HepG2 (cell line): ENCODE data around the gene TXNDC9. TPM values are rescaled to one million over a fixed set of nuclear protein-coding genes. Genes with fewer than 3 reads are reported as not detected.

Experiments
- ASH2L ChIP-seq: fragments of 300-600, 200-600 bp; sonication (generic); IDR thresholded peaks from 2 replicates; pipeline ENCODE4 v1.7.0; 2017; ENCODE audit warnings: low read depth, mild to moderate bottlenecking, moderate library complexity, mixed read lengths, low read length; ENCODE audit not compliant: insufficient read length
- FOSL1 ChIP-seq: sonication (generic); formaldehyde crosslinking; IDR thresholded peaks from 2 replicates; pipeline ENCODE4 v1.9.0; 2021; ENCODE audit warnings: missing genetic modification reagents, borderline replicate concordance
- HDAC1 ChIP-seq: sonication (generic); formaldehyde crosslinking; IDR thresholded peaks from 2 replicates; pipeline ENCODE4 v1.5.1; 2020; ENCODE audit warnings: mild to moderate bottlenecking, missing genetic modification reagents
- HNRNPH1 ChIP-seq: fragments of 200-400 bp; formaldehyde crosslinking; optimal IDR thresholded peaks from 2 replicates; pipeline ENCODE3; 2017; ENCODE audit warnings: mild to moderate bottlenecking, low read depth, low read length
- IRF2 ChIP-seq: IDR thresholded peaks from 2 replicates; pipeline ENCODE4 v1.6.1; 2018; ENCODE audit warnings: missing genetic modification reagents, missing compliant biosample characterization
- KLF9 ChIP-seq: IDR thresholded peaks from 2 replicates; pipeline ENCODE4 v1.6.1; 2016; ENCODE audit warnings: low read depth
- MIER2 ChIP-seq: IDR thresholded peaks from 2 replicates; pipeline ENCODE4 v1.6.1; 2016; ENCODE audit warnings: missing biosample characterization, missing genetic modification reagents
- NFYC ChIP-seq: IDR thresholded peaks from 2 replicates; pipeline ENCODE4 v1.6.1; 2016; ENCODE audit warnings: missing genetic modification reagents, missing compliant biosample characterization
- NR2F1 ChIP-seq, 2 experiments: fragments of 450-650 bp in 1 of 2; formaldehyde crosslinking in 1 of 2; IDR thresholded peaks; 2 replicates each; pipeline versions ENCODE4 v1.5.0 to v1.6.1; 2016 to 2020; ENCODE audit warnings: mild to moderate bottlenecking in 1 of 2, missing compliant biosample characterization in 1 of 2, missing genetic modification reagents in 1 of 2, moderate library complexity in 1 of 2
- POLR2G ChIP-seq: fragments of 200-400 bp; formaldehyde crosslinking; IDR thresholded peaks from 2 replicates; pipeline ENCODE4 v1.6.1; 2018; ENCODE audit warnings: mild to moderate bottlenecking, low read depth, low read length, moderate library complexity
- RCOR2 ChIP-seq: IDR thresholded peaks from 2 replicates; pipeline ENCODE4 v1.6.1; 2016; ENCODE audit warnings: missing biosample characterization, missing genetic modification reagents
- TBX2 ChIP-seq: sonication (generic); formaldehyde crosslinking; IDR thresholded peaks from 2 replicates; pipeline ENCODE4 v1.5.0; 2020; ENCODE audit warnings: missing genetic modification reagents, mild to moderate bottlenecking, borderline replicate concordance
- TOPORS ChIP-seq: sonication (generic); formaldehyde crosslinking; IDR thresholded peaks from 2 replicates; pipeline ENCODE4 v1.8.0; 2023; ENCODE audit warnings: mild to moderate bottlenecking, missing genetic modification reagents
- ZFP36L1 ChIP-seq: sonication (generic); formaldehyde crosslinking; IDR thresholded peaks from 2 replicates; pipeline ENCODE4 v1.8.0; 2022; ENCODE audit warnings: mild to moderate bottlenecking, missing genetic modification reagents, moderate library complexity
- ZNF317 ChIP-seq: sonication (generic); formaldehyde crosslinking; IDR thresholded peaks from 2 replicates; pipeline ENCODE4 v1.5.0; 2020; ENCODE audit warnings: mild to moderate bottlenecking, missing genetic modification reagents
- ZNF562 ChIP-seq: sonication (generic); formaldehyde crosslinking; IDR thresholded peaks from 2 replicates; pipeline ENCODE4 v1.8.0; 2022; ENCODE audit warnings: missing genetic modification reagents, borderline replicate concordance
- ZNF619 ChIP-seq: sonication (generic); formaldehyde crosslinking; IDR thresholded peaks from 2 replicates; pipeline ENCODE4 v1.4.0; 2020; ENCODE audit warnings: mild to moderate bottlenecking, missing genetic modification reagents
- polyA plus RNA-seq, 8 experiments: library from polyadenylated mRNA; depleted of rRNA in 3 of 8; stranded (reverse) in 7 of 8; unstranded in 1 of 8; fragments of >200 nt; fragmentation: Illumina TruSeq in 4 of 8; extraction: Trizol in 4 of 8; gene quantifications; 2 replicates each; pipeline versions ENCODE4 v1.2.1 to v1.2.3, GENCODE V29; 2011 to 2016; ENCODE audit warnings: low read depth in 4 of 8, missing spikeins in 1 of 8, mixed read lengths in 1 of 8; ENCODE audit not compliant: insufficient read depth in 1 of 8
- total RNA-seq, 5 experiments: library from RNA; depleted of rRNA; stranded (reverse); fragments of >200 nt; fragmentation: Illumina TruSeq; extraction: Trizol; gene quantifications; 2 replicates each; pipeline ENCODE4 v1.2.3, GENCODE V29; 2016; ENCODE audit warnings: low read depth in 1 of 5
- TF ChIP-seq, protein P1 (sequence below): sonication (generic); formaldehyde crosslinking; IDR thresholded peaks from 2 replicates; pipeline ENCODE4 v1.9.0; 2022; ENCODE audit warnings: low read depth, missing genetic modification reagents
- TF ChIP-seq, protein P2 (sequence below): sonication (generic); formaldehyde crosslinking; IDR thresholded peaks from 2 replicates; pipeline ENCODE4 v1.4.0; 2020; ENCODE audit warnings: low read depth, missing genetic modification reagents
- TF ChIP-seq, protein P3 (sequence below): fragments of 450-650 bp; IDR thresholded peaks from 2 replicates; pipeline ENCODE4 v1.6.1; 2016
- TF ChIP-seq, protein P4 (sequence below): sonication (generic); formaldehyde crosslinking; IDR thresholded peaks from 2 replicates; pipeline ENCODE4 v1.5.0; 2020; ENCODE audit warnings: missing genetic modification reagents
- TF ChIP-seq, protein P5 (sequence below): sonication (generic); formaldehyde crosslinking; IDR thresholded peaks from 2 replicates; pipeline ENCODE4 v1.5.0; 2020; ENCODE audit warnings: missing genetic modification reagents

TXNDC9 gene
- total and polyA plus RNA-seq, 2 of the 13 experiments (the other 11 are each of a cell fraction or from before 2014, with no cell fraction given), result 35.2 to 94.6 TPM

DNA sequence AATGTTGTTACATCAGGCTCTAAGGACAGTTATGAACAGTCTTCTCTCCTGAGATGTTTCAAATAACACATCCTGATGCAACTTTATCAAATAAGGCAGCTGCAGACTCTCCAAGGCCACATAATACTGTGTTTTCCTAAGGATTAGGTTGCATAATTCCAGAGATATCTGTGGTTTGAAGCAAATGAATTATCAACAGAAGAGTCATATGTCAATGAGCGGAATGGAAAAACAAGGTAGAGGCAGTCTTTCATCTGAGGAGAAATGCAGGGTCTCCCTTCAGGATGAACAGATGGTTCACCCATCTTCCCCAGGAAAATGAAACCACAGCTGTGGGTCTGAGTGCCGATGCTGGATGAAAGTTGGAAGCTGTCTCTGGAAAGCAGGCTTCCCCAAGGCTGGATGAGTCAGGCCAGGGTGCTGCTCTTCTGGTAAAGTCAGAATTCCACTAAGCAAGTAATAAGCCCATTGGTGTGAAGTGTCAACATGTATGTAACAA lies 57.3 kb downstream of the TXNDC9 start (continued):
- TF ChIP-seq, protein P1, sequence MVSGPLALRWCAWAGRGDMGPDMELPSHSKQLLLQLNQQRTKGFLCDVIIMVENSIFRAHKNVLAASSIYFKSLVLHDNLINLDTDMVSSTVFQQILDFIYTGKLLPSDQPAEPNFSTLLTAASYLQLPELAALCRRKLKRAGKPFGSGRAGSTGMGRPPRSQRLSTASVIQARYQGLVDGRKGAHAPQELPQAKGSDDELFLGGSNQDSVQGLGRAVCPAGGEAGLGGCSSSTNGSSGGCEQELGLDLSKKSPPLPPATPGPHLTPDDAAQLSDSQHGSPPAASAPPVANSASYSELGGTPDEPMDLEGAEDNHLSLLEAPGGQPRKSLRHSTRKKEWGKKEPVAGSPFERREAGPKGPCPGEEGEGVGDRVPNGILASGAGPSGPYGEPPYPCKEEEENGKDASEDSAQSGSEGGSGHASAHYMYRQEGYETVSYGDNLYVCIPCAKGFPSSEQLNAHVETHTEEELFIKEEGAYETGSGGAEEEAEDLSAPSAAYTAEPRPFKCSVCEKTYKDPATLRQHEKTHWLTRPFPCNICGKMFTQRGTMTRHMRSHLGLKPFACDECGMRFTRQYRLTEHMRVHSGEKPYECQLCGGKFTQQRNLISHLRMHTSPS (CRISPR knock-in tag), result no peak
- TF ChIP-seq ZNF562 (CRISPR knock-in tag) (no peak), MIER2 (CRISPR knock-in tag) (peak; percentile 88), ZNF619 (CRISPR knock-in tag) (no peak), TBX2 (CRISPR knock-in tag) (peak; percentile 95), NR2F1 (CRISPR knock-in tag; IDR thresholded peaks at IDR 0.05) (peak; percentile 71 to 87; a peak in 3 of 4 replicates), TOPORS (CRISPR knock-in tag) (no peak), HDAC1 (CRISPR knock-in tag) (peak; percentile 64), FOSL1 (CRISPR knock-in tag) (peak; percentile 71; the same call in 1 of the 2 replicates), POLR2G (0 out of 2 replicates have a peak, but pooled peaks have one; percentile 13), KLF9 (CRISPR knock-in tag) (no peak), ASH2L (peak; percentile 72), HNRNPH1 (no peak), RCOR2 (CRISPR knock-in tag) (peak; percentile 96), IRF2 (CRISPR knock-in tag) (peak; percentile 97), ZFP36L1 (CRISPR knock-in tag) (peak; percentile 37; the same call in 1 of the 2 replicates), NFYC (CRISPR knock-in tag) (peak; percentile 18; the same call in 1 of the 2 replicates), ZNF317 (CRISPR knock-in tag) (peak; percentile 57)
- TF ChIP-seq, protein P2, sequence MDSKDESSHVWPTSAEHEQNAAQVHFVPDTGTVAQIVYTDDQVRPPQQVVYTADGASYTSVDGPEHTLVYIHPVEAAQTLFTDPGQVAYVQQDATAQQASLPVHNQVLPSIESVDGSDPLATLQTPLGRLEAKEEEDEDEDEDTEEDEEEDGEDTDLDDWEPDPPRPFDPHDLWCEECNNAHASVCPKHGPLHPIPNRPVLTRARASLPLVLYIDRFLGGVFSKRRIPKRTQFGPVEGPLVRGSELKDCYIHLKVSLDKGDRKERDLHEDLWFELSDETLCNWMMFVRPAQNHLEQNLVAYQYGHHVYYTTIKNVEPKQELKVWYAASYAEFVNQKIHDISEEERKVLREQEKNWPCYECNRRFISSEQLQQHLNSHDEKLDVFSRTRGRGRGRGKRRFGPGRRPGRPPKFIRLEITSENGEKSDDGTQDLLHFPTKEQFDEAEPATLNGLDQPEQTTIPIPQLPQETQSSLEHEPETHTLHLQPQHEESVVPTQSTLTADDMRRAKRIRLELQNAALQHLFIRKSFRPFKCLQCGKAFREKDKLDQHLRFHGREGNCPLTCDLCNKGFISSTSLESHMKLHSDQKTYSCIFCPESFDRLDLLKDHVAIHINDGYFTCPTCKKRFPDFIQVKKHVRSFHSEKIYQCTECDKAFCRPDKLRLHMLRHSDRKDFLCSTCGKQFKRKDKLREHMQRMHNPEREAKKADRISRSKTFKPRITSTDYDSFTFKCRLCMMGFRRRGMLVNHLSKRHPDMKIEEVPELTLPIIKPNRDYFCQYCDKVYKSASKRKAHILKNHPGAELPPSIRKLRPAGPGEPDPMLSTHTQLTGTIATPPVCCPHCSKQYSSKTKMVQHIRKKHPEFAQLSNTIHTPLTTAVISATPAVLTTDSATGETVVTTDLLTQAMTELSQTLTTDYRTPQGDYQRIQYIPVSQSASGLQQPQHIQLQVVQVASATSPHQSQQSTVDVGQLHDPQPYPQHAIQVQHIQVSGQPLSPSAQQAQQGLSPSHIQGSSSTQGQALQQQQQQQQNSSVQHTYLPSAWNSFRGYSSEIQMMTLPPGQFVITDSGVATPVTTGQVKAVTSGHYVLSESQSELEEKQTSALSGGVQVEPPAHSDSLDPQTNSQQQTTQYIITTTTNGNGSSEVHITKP (CRISPR knock-in tag), result peak; percentile 92
- TF ChIP-seq, protein P3, sequence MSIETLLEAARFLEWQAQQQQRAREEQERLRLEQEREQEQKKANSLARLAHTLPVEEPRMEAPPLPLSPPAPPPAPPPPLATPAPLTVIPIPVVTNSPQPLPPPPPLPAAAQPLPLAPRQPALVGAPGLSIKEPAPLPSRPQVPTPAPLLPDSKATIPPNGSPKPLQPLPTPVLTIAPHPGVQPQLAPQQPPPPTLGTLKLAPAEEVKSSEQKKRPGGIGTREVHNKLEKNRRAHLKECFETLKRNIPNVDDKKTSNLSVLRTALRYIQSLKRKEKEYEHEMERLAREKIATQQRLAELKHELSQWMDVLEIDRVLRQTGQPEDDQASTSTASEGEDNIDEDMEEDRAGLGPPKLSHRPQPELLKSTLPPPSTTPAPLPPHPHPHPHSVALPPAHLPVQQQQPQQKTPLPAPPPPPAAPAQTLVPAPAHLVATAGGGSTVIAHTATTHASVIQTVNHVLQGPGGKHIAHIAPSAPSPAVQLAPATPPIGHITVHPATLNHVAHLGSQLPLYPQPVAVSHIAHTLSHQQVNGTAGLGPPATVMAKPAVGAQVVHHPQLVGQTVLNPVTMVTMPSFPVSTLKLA, result no peak
- TF ChIP-seq, protein P4, sequence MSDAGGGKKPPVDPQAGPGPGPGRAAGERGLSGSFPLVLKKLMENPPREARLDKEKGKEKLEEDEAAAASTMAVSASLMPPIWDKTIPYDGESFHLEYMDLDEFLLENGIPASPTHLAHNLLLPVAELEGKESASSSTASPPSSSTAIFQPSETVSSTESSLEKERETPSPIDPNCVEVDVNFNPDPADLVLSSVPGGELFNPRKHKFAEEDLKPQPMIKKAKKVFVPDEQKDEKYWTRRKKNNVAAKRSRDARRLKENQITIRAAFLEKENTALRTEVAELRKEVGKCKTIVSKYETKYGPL (CRISPR knock-in tag), result peak; percentile 93
- TF ChIP-seq, protein P5, sequence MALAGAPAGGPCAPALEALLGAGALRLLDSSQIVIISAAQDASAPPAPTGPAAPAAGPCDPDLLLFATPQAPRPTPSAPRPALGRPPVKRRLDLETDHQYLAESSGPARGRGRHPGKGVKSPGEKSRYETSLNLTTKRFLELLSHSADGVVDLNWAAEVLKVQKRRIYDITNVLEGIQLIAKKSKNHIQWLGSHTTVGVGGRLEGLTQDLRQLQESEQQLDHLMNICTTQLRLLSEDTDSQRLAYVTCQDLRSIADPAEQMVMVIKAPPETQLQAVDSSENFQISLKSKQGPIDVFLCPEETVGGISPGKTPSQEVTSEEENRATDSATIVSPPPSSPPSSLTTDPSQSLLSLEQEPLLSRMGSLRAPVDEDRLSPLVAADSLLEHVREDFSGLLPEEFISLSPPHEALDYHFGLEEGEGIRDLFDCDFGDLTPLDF, result no peak
